ENCODE results near the gene C1QTNF8.

The C1QTNF8 gene

GRCh38 chr16:1047801-1048200, 48.2 kb downstream of the C1QTNF8 start:
- TF ChIP-seq CREB1 (IDR thresholded peaks at IDR 0.05; ENCODE audit: low read depth) = no peak

GRCh38 chr16:1047123-1047522, 48.9 kb downstream of the C1QTNF8 start:
- TF ChIP-seq TEAD4 (IDR thresholded peaks at IDR 0.05) (no peak), TAF1 (IDR thresholded peaks at IDR 0.05; ENCODE audit: low read depth) (no peak), MAX (IDR thresholded peaks at IDR 0.05) (no peak), NFIC (IDR thresholded peaks at IDR 0.05) (no peak), CEBPB (IDR thresholded peaks at IDR 0.05) (no peak)

- no peak for TF ChIP-seq RAD21 (IDR thresholded peaks at IDR 0.05; ENCODE audit: low read depth)
Observed at GRCh38 chr16:1045993-1046911, 49.8 kb downstream of the C1QTNF8 start.

- TF ChIP-seq CREB1 (IDR thresholded peaks at IDR 0.05; ENCODE audit: low read depth) = no peak
- no peak for TF ChIP-seq REST (IDR thresholded peaks at IDR 0.05; ENCODE audit: low read depth)
- no peak for TF ChIP-seq EGR1 (IDR thresholded peaks at IDR 0.05)
- no peak for TF ChIP-seq USF1 (IDR thresholded peaks at IDR 0.05)
- no peak for TF ChIP-seq ZBTB7A (IDR thresholded peaks at IDR 0.05; ENCODE audit: low read depth)
- no peak for TF ChIP-seq RAD21 (IDR thresholded peaks at IDR 0.05; ENCODE audit: low read depth)
- no peak for TF ChIP-seq MAX (IDR thresholded peaks at IDR 0.05)
Observed at GRCh38 chr16:1045310-1045992, 50.6 kb downstream of the C1QTNF8 start.

GRCh38 chr16:1044460-1045309, 51.4 kb downstream of the C1QTNF8 start:
- TF ChIP-seq USF1 (IDR thresholded peaks at IDR 0.05) (0 out of 2 replicates have a peak, but pooled peaks have one; percentile 37), CREB1 (IDR thresholded peaks at IDR 0.05; ENCODE audit: low read depth) (no peak)

GRCh38 chr16:1043881-1044451, 52.1 kb downstream of the C1QTNF8 start:
- TF ChIP-seq MAX (IDR thresholded peaks at IDR 0.05) = no peak
- TF ChIP-seq REST (IDR thresholded peaks at IDR 0.05; ENCODE audit: low read depth) = no peak
- TF ChIP-seq NFIC (IDR thresholded peaks at IDR 0.05) = no peak
- TF ChIP-seq TEAD4 (IDR thresholded peaks at IDR 0.05) = no peak
- TF ChIP-seq YY1 (IDR thresholded peaks at IDR 0.05; ENCODE audit: low read depth) = no peak
- TF ChIP-seq TCF12 (IDR thresholded peaks at IDR 0.05; ENCODE audit: low read depth) = no peak
- TF ChIP-seq CEBPB (IDR thresholded peaks at IDR 0.05) = no peak
- no peak for TF ChIP-seq CREB1 (IDR thresholded peaks at IDR 0.05; ENCODE audit: low read depth)
- no peak for TF ChIP-seq FOXM1 (IDR thresholded peaks at IDR 0.05; ENCODE audit: borderline replicate concordance, low read depth)
- no peak; the same call in 1 of the 2 replicates for TF ChIP-seq ZBTB7A (IDR thresholded peaks at IDR 0.05; ENCODE audit: low read depth)
- TF ChIP-seq EP300 (IDR thresholded peaks at IDR 0.05; ENCODE audit: borderline replicate concordance) = no peak

Measured in Ishikawa (cell line).